ENCODE data around the gene MARCHF10.

GRCh38 chr17:62722625-62723024 lies 85.5 kb downstream of the MARCHF10 start:
- TF ChIP-seq CTCF (conservative IDR thresholded peaks at IDR 0.05) (no peak), ZFX (IDR thresholded peaks at IDR 0.05) (no peak)
